Mammary epithelial cell (primary cell): ENCODE measurements around the gene CACNA1A.
"Not testable (repeated sequence)": the region's sequence is repeated elsewhere in the genome, so short reads cannot be mapped to it uniquely, and the experiment has no call there.

Experiments
- CTCF ChIP-seq, 2 donors: IDR thresholded peaks in 1 of 2; conservative IDR thresholded peaks in 1 of 2; 2 replicates each; pipeline ENCODE4 v1.5.1; 2011 to 2012; ENCODE audit warnings: inconsistent platforms in 2 of 2, low read length in 2 of 2, mild to moderate bottlenecking in 2 of 2, control low read depth in 1 of 2, low read depth in 1 of 2; ENCODE audit not compliant: insufficient read depth in 1 of 2; ENCODE audit errors: extremely low read depth in 1 of 2
- EZH2 ChIP-seq: IDR thresholded peaks from 2 replicates; pipeline ENCODE4 v1.6.1; 2012; ENCODE audit warnings: low read length, inconsistent platforms, borderline replicate concordance

- not testable (repeated sequence) for TF ChIP-seq CTCF (conservative IDR thresholded peaks at IDR 0.05 in 1 of 2, IDR thresholded peaks at IDR 0.05 in 1 of 2; ENCODE audit: extremely low read depth in 1 of 2, insufficient read depth in 1 of 2, low read depth in 1 of 2, low read length in 2 of 2); EZH2
Measured at GRCh38 chr19:13425875-13426274, 80.4 kb downstream of the CACNA1A start.
